Myometrial cell (primary cell): Measurements from ENCODE around the gene ACSM3. TPM values are rescaled to one million over a fixed set of nuclear protein-coding genes. Genes with fewer than 3 reads are reported as not detected.

Source experiments
- total RNA-seq: library from RNA; depleted of rRNA; stranded (reverse); fragments of >200 nt; gene quantifications from 2 replicates; pipeline ENCODE4 v1.2.3, GENCODE V29; 2015

Gene ACSM3, protein sequence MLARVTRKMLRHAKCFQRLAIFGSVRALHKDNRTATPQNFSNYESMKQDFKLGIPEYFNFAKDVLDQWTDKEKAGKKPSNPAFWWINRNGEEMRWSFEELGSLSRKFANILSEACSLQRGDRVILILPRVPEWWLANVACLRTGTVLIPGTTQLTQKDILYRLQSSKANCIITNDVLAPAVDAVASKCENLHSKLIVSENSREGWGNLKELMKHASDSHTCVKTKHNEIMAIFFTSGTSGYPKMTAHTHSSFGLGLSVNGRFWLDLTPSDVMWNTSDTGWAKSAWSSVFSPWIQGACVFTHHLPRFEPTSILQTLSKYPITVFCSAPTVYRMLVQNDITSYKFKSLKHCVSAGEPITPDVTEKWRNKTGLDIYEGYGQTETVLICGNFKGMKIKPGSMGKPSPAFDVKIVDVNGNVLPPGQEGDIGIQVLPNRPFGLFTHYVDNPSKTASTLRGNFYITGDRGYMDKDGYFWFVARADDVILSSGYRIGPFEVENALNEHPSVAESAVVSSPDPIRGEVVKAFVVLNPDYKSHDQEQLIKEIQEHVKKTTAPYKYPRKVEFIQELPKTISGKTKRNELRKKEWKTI
- total RNA-seq = 0.86 and 3.2 TPM in 2 replicates

DNA sequence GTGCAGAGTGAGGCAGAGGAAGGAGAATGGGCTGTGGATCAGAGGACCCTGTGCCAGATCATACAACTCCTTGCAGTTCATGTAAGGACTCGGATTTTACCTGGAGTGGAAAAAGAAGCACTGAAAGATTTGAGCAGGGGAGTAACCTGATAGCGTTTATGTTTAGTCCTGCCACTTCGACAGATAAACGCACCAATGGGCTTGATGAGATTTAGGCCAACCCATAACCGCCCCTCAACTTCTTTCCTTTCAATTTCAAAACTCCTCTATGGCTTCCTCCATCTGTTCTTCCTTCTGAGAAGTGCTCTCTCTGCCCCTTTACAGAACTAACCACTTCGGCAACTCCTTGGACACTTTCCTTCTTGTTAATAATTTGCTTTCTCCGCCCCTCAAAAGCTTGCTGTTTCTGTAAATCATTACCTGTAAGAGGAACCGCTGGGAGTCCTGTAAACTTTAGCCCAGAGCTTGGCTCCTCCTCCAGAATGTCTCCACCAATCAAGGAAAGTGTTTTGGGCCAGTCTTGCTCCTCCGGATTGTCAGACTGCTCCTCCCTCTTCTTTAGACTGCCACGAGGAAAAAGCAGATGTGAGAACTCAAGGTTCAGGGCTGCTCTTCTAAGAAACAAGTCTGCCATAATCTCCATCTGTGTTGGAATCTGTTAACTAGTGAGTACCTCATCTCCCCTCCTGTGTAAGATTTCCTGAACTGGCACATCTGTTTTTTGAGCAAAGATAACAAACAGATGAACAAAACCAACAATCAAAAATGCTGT is at the start of gene ACSM3:
Gene ACSM3 (plus strand): TSS at position 554 of the 772 bp plus-strand sequence. CDS start 6,021 bp downstream, outside the sequence.

DNA sequence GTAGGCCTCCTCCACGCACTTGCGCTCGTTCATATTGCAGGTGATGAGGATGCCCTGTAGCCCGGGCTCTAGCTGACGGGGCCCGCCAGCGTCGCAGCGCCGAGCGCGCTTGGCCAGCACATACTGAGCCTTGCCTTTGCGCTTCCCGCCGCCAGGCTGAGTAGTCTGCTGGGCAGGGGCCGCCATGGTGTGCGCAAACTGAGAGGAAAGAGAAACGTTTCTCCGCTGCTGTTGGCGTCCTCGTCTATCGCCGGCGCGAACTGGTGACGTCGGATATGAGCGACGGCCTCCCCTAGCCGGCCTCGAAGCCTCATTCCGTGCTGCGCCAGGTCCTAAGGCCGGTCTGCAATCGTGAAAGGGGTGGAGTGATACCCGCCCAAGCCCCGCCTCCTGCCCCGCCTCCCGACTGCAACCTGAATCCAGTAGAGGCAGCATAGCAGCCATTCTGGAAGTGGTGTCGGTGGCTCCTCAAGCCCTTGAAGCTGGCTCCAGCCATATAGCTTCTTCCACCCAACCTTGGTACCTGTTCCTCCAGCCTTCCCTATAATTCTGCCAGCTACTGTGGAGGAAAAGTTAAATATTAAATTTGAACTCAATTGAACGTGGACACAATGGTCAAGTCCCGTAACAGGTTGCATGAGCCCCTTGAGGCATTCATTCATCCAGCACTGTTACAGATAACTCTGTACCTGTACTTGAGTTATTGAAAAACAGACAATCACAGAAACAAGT is 22.1 kb upstream of the ACSM3 start, which contains the start of gene THUMPD1:
Gene THUMPD1 (minus strand): TSS at position 265 of the 732 bp plus-strand sequence. CDS start 79 bp downstream, at position 186.

DNA sequence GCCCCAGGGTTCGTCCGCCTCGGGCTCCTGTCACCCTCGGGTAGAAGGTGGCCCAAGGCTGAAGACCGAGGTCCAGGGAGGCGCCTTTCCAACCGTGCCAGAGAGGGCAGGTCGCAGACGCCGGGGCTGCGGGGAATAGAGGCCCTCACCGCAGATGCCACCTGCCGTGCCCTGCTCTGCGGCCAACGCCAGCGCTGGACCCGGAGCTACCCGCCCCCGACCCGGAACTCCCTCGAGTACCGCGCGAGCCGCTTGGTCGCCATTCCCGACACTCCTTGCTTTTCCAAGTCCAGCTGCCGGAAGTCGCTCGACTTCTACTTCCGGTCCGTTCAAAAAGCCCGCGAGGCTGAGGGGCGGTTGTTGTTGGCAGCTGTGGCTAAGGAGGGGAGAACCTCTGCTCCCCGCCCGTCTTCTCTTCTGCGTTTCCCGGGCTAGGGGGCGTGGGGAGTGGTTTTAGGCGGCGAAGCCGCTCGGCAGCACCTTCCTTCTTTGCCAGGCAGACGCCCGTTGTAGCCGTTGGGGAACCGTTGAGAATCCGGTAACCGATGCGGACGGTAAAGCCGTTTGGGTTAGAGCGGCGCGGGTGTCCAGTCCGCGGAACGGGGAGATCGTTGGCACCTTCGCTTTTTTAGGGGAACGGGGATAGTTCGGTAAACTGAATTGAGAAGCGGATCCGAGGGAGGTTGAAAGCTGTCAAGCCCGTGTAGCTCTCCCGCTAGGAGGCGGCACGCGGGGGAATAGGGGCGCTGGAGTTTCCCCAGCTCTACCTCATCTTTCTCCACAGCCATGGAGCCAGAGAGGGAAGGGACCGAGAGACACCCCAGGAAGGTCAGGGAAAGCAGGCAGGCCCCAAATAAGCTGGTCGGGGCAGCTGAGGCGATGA is 42.6 kb downstream of the ACSM3 start, which contains the start of the genes ERI2 and REXO5:
Gene ERI2 (minus strand): TSS at position 305 of the 883 bp plus-strand sequence. CDS start 42 bp downstream, at position 263.
Gene REXO5 (plus strand): TSS at position 360 of the 883 bp plus-strand sequence. CDS start 427 bp downstream, at position 787.

Other genes starting within 250 kb of the ACSM3 start
- not detected in 2 replicates for gene ACSM2B, start 187.6 kb upstream of the ACSM3 start, total RNA-seq
- not detected in 2 replicates for gene ACSM1, start 66.3 kb upstream of the ACSM3 start, total RNA-seq
- 26.8 and 47.9 TPM in 2 replicates for gene THUMPD1, start 22.2 kb upstream of the ACSM3 start, total RNA-seq
- gene ERI2, start 42.5 kb downstream of the ACSM3 start, total RNA-seq = 19.0 and 19.3 TPM in 2 replicates
- gene REXO5, start 42.5 kb downstream of the ACSM3 start, total RNA-seq = 4.6 and 9.2 TPM in 2 replicates
- gene DCUN1D3, start 136.3 kb downstream of the ACSM3 start, total RNA-seq = 38.9 and 41.8 TPM in 2 replicates
- 75.2 and 91.3 TPM in 2 replicates for gene LYRM1, start 136.8 kb downstream of the ACSM3 start, total RNA-seq